Choroid plexus epithelial cell (primary cell): Measurements from ENCODE around the gene TNNT2.

Experiments used
- DNase-seq: peaks from one replicate; pipeline ENCODE4 v3.0.0-alpha.2; 2010; ENCODE audit warnings: low read depth
- H3K4me3 ChIP-seq: 2 replicates; pipeline ENCODE4 v1.5.1; 2011; ENCODE audit warnings: low read depth, mild to moderate bottlenecking, control low read depth, low read length, moderate library complexity
- CTCF ChIP-seq: conservative IDR thresholded peaks from 2 replicates; pipeline ENCODE4 v1.5.1; 2011; ENCODE audit warnings: low read depth, mild to moderate bottlenecking, control low read depth, inconsistent platforms, low read length, moderate library complexity

The TNNT2 gene

DNA sequence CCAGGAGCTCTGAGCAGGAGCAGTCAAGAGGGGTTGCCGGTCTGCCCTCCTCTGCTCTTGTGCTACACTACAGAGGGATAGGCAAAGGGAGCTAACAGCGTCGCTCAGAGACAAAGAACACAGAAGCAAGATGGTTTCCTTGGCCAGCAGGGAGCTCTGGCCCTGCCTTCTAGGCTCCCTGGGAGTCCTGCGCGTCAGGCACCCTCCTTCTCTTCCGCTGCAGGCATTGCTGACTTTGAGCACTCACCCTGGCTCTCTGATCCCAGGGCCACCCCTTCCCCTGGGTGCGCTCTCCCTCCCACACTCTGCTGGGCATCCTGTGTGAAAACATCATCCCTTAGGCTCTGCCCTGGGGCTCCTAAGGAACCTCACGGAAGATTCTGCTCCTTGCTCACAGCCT is 43.6 kb upstream of the TNNT2 start:
- TF ChIP-seq CTCF = no peak
- no peak overlapping the region for H3K4me3 ChIP-seq
- no peak for DNase-seq

DNA sequence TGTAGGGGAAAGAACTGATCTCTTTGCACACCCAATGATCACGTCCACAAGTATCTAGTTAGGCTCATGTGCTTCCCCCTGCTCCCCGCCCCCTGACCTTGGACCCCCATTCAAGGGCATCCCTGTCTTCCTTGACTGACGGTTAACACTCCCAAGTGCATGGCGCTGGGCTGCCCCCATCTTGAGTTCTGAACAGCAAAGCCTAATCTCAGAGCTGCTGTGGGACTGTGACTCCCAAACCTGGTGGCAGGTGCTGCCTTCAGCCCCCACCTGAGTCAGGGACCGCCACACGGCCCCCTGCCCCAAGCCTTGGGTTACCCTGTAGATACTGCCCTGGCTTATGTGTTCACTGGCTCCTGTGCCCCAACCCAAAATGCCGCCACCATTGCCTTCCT is 43.1 kb upstream of the TNNT2 start:
- no peak overlapping the region for H3K4me3 ChIP-seq
- no peak for TF ChIP-seq CTCF
- DNase-seq = no peak

GRCh38 chr1:201419746-201420607 is 42.5 kb upstream of the TNNT2 start:
- TF ChIP-seq CTCF = no peak
- no peak for DNase-seq
- H3K4me3 ChIP-seq = no peak overlapping the region

- DNase-seq = no peak
- no peak for TF ChIP-seq CTCF
- H3K4me3 ChIP-seq = no peak overlapping the region
Observed at GRCh38 chr1:201419256-201419655, 41.8 kb upstream of the TNNT2 start.

DNA sequence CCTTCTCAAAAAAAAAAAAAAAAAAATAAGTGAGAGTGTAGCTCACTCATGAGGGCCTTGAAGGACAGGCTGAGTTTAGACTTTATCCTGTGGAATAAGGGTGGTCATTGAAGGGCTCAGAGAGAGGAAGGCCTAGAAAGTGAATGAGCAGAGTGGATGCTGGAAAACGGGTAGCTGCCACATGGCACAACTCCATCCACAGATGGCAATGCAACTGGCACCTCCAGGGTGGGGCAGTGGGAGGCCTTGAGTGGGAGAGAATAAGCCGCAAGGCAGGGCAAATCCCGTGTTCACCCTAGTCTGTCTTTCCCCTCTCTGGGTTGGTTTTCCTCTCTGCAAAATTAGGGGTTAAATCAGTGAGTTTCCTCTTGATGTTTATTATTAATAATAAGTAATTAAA is 41.0 kb upstream of the TNNT2 start:
- no peak overlapping the region for H3K4me3 ChIP-seq
- DNase-seq = no peak
- TF ChIP-seq CTCF = no peak

DNA sequence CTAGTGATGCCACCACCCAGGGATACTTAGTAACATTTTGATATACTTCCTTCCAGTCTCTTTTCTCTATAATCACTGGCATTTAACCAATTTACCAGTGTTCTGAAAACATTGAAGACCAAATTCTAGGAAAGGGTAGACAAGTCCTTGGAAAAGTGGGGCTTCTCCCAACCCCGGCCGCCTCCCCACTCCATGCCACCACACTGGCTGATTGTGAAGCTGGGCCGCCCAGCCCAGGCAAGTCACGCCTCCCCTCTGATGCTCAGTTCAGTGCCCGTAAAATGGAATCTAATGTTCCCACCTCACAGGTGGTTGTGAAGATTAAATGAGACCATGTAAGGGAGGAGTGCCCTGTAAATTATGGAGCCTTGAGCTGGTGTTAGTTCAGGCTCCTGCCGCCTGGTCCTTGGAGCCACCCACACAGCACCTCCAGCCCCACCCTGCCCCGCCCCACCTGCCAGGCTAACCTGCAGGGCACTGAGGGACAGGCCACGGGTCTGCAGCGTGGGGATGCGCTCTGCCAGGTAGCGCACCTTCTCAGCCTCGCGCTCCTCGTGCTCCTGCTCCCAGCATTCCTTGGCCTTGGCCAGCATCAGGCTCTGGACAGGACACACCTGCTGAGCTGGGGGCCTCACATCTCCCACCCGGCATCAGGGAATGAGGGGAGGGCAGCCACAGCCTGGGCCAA is 36.7 kb upstream of the TNNT2 start:
- no peak for TF ChIP-seq CTCF
- no peak overlapping the region for H3K4me3 ChIP-seq
- no peak for DNase-seq
